Activated T-helper 1 cell treated with anti-CD3 and anti-CD28 coated beads, Interleukin-12 subunit alpha, Interleukin-12 subunit beta, Interleukin-2, Interleukin-4 antibody, amounts not matched to agents 30 ng/mL and 10 ng/mL and 1 ng/mL, durations not matched to agents 14 hours and 24 hours and 36 hours (primary cell): ENCODE results near the gene GRAMD1C. TPM values are rescaled to one million over a fixed set of nuclear protein-coding genes. Genes with fewer than 3 reads are reported as not detected.

Experiments
- DNase-seq: peaks from one replicate; pipeline ENCODE4 v3.0.0; 2021; ENCODE audit warnings: low spot score
- H3K27ac Mint-ChIP-seq: one replicate; pipeline ENCODE4 v1.8.0; 2021; ENCODE audit warnings: mild to moderate bottlenecking, mixed read lengths
- H3K27me3 Mint-ChIP-seq: one replicate; pipeline ENCODE4 v1.8.0; 2022; ENCODE audit warnings: mild to moderate bottlenecking, moderate library complexity, mixed read lengths; ENCODE audit not compliant: insufficient read depth
- H3K36me3 Mint-ChIP-seq: one replicate; pipeline ENCODE4 v1.8.0; 2021; ENCODE audit warnings: low read depth, mixed read lengths
- H3K4me1 Mint-ChIP-seq: one replicate; pipeline ENCODE4 v1.8.0; 2021; ENCODE audit warnings: low read depth, mixed read lengths
- H3K4me3 Mint-ChIP-seq: one replicate; pipeline ENCODE4 v1.8.0; 2021; ENCODE audit warnings: mild to moderate bottlenecking, moderate library complexity, mixed read lengths
- H3K9me3 Mint-ChIP-seq: one replicate; pipeline ENCODE4 v1.8.0; 2021; ENCODE audit warnings: mixed read lengths
- intact Hi-C: fragments of 100-400 bp; cut with micrococcal nuclease; formaldehyde crosslinking; loops from one replicate; pipeline ENCODE4 v1.15.1; 2024
- total RNA-seq: library from RNA; stranded (reverse); gene quantifications from 2 replicates; pipeline ENCODE4 v1.2.3, GENCODE V29; 2022

Gene GRAMD1C
- 0.05 TPM in 1 of 2 replicates, not detected in the other for total RNA-seq

GRCh38 chr3:113838631-113839209 is at the start of gene GRAMD1C:
TSS of gene GRAMD1C (plus strand) at chr3:113838788. CDS start at chr3:113838910, 122 bp downstream.
- Mint-ChIP-seq H3K27ac (no peak within 1 kb of the TSS), H3K36me3 (no peaks in the 10 kb centered on the region), H3K4me1 (peaks cover 8% of the 10 kb centered on the region), H3K9me3 (no peaks in the 10 kb centered on the region), H3K4me3 (peak within 1 kb of the TSS; percentile 79), H3K27me3 (peaks cover 12% of the 10 kb centered on the region)
- peak; percentile 79 for DNase-seq
- intact Hi-C loops: loop anchor here (1.0 to 2.0 kb wide), 7 partner anchors 75 to 580 kb away; partner anchors contain the start of genes ATP6V1A, CCDC191, NAA50 and QTRT2

- intact Hi-C loops: no loop called here
- Mint-ChIP-seq H3K36me3 (peaks cover 13% of the 10 kb centered on the region), H3K27ac (no peak overlapping the region), H3K9me3 (no peaks in the 10 kb centered on the region), H3K27me3 (no peaks in the 10 kb centered on the region), H3K4me3 (no peak overlapping the region), H3K4me1 (no peaks in the 10 kb centered on the region)
- DNase-seq: no peak
Measured at GRCh38 chr3:113791381-113791780, 47.2 kb upstream of the GRAMD1C start.

GRCh38 chr3:113794526-113794925 is 44.1 kb upstream of the GRAMD1C start:
- intact Hi-C loops: no loop called here
- Mint-ChIP-seq H3K9me3 (no peaks in the 10 kb centered on the region), H3K36me3 (peaks cover 10% of the 10 kb centered on the region), H3K4me3 (no peak overlapping the region), H3K27me3 (no peaks in the 10 kb centered on the region), H3K4me1 (no peaks in the 10 kb centered on the region), H3K27ac (no peak overlapping the region)
- no peak for DNase-seq

GRCh38 chr3:113795693-113796092 is 42.9 kb upstream of the GRAMD1C start:
- H3K27me3 Mint-ChIP-seq: no peaks in the 10 kb centered on the region
- H3K9me3 Mint-ChIP-seq: no peaks in the 10 kb centered on the region
- intact Hi-C loops: loop anchor here (1.0 kb wide), 1 partner anchor 59 kb away; no protein-coding TSS in a partner anchor

GRCh38 chr3:113802795-113803455 is 35.7 kb upstream of the GRAMD1C start:
- H3K4me1 Mint-ChIP-seq: peaks cover 10% of the 10 kb centered on the region
- no peaks in the 10 kb centered on the region for H3K9me3 Mint-ChIP-seq
- no peak overlapping the region for H3K27ac Mint-ChIP-seq
- DNase-seq: no peak
- intact Hi-C loops: no loop called here
- H3K36me3 Mint-ChIP-seq: peaks cover 27% of the 10 kb centered on the region
- H3K4me3 Mint-ChIP-seq: no peak overlapping the region
- H3K27me3 Mint-ChIP-seq: no peaks in the 10 kb centered on the region

More at GRCh38 chr3:113795693-113796092, 42.9 kb upstream of the GRAMD1C start:
- Mint-ChIP-seq H3K4me3 (no peak overlapping the region), H3K27ac (no peak overlapping the region), H3K4me1 (no peaks in the 10 kb centered on the region), H3K36me3 (peaks cover 13% of the 10 kb centered on the region)
- DNase-seq: no peak

GRCh38 chr3:113804661-113805060 is 33.9 kb upstream of the GRAMD1C start:
- peaks cover 31% of the 10 kb centered on the region for H3K36me3 Mint-ChIP-seq
- H3K27ac Mint-ChIP-seq: no peak overlapping the region
- no peaks in the 10 kb centered on the region for H3K9me3 Mint-ChIP-seq
- intact Hi-C loops: no loop called here
- peaks cover 10% of the 10 kb centered on the region for H3K4me1 Mint-ChIP-seq
- H3K4me3 Mint-ChIP-seq: no peak overlapping the region
- H3K27me3 Mint-ChIP-seq: no peaks in the 10 kb centered on the region
- DNase-seq: no peak

GRCh38 chr3:113805249-113805648 is 33.3 kb upstream of the GRAMD1C start:
- no peak overlapping the region for H3K27ac Mint-ChIP-seq
- H3K9me3 Mint-ChIP-seq: no peaks in the 10 kb centered on the region
- H3K4me3 Mint-ChIP-seq: no peak overlapping the region
- intact Hi-C loops: no loop called here
- H3K4me1 Mint-ChIP-seq: peaks cover 10% of the 10 kb centered on the region
- no peak for DNase-seq
- peaks cover 29% of the 10 kb centered on the region for H3K36me3 Mint-ChIP-seq
- no peaks in the 10 kb centered on the region for H3K27me3 Mint-ChIP-seq

- no peaks in the 10 kb centered on the region for H3K4me1 Mint-ChIP-seq
- no peaks in the 10 kb centered on the region for H3K9me3 Mint-ChIP-seq
- intact Hi-C loops: no loop called here
- no peak for DNase-seq
- H3K27me3 Mint-ChIP-seq: no peaks in the 10 kb centered on the region
- peaks cover 8% of the 10 kb centered on the region for H3K36me3 Mint-ChIP-seq
- H3K27ac Mint-ChIP-seq: no peak overlapping the region
- H3K4me3 Mint-ChIP-seq: no peak overlapping the region
Measured at GRCh38 chr3:113812854-113813253, 25.7 kb upstream of the GRAMD1C start.

GRCh38 chr3:113819866-113820265 is 18.7 kb upstream of the GRAMD1C start:
- H3K4me1 Mint-ChIP-seq: no peaks in the 10 kb centered on the region
- H3K27me3 Mint-ChIP-seq: peaks cover 1% of the 10 kb centered on the region
- intact Hi-C loops: no loop called here
- no peak overlapping the region for H3K4me3 Mint-ChIP-seq
- DNase-seq: no peak
- no peaks in the 10 kb centered on the region for H3K9me3 Mint-ChIP-seq
- no peak overlapping the region for H3K27ac Mint-ChIP-seq
- H3K36me3 Mint-ChIP-seq: no peaks in the 10 kb centered on the region

- Mint-ChIP-seq H3K9me3 (no peaks in the 10 kb centered on the region), H3K4me3 (no peak overlapping the region), H3K36me3 (no peaks in the 10 kb centered on the region), H3K27me3 (peaks cover 1% of the 10 kb centered on the region), H3K4me1 (no peaks in the 10 kb centered on the region), H3K27ac (no peak overlapping the region)
- intact Hi-C loops: no loop called here
- no peak for DNase-seq
Measured at GRCh38 chr3:113825090-113825489, 13.5 kb upstream of the GRAMD1C start.

- H3K27ac Mint-ChIP-seq: no peak overlapping the region
- intact Hi-C loops: no loop called here
- no peak overlapping the region for H3K4me3 Mint-ChIP-seq
- H3K27me3 Mint-ChIP-seq: peaks cover 1% of the 10 kb centered on the region
- H3K36me3 Mint-ChIP-seq: peaks cover 5% of the 10 kb centered on the region
- peaks cover 9% of the 10 kb centered on the region for H3K4me1 Mint-ChIP-seq
- H3K9me3 Mint-ChIP-seq: peaks cover 11% of the 10 kb centered on the region
- no peak for DNase-seq
Measured at GRCh38 chr3:113828600-113828999, 10.0 kb upstream of the GRAMD1C start.

GRCh38 chr3:113829576-113830354 is 8.8 kb upstream of the GRAMD1C start:
- Mint-ChIP-seq H3K27ac (no peak overlapping the region), H3K27me3 (no peaks in the 10 kb centered on the region), H3K4me3 (no peak overlapping the region), H3K36me3 (peaks cover 5% of the 10 kb centered on the region), H3K4me1 (peaks cover 9% of the 10 kb centered on the region), H3K9me3 (peaks cover 11% of the 10 kb centered on the region)
- no peak for DNase-seq
- intact Hi-C loops: no loop called here

- no peak overlapping the region for H3K4me3 Mint-ChIP-seq
- peaks cover 9% of the 10 kb centered on the region for H3K4me1 Mint-ChIP-seq
- DNase-seq: no peak
- H3K36me3 Mint-ChIP-seq: peaks cover 5% of the 10 kb centered on the region
- H3K27ac Mint-ChIP-seq: peak overlapping the region; percentile 42
- intact Hi-C loops: no loop called here
- peaks cover 4% of the 10 kb centered on the region for H3K27me3 Mint-ChIP-seq
- H3K9me3 Mint-ChIP-seq: peaks cover 11% of the 10 kb centered on the region
Measured at GRCh38 chr3:113831103-113831355, 7.6 kb upstream of the GRAMD1C start.
